Measurements from ENCODE around the gene RAP2B. TPM values are rescaled to one million over a fixed set of nuclear protein-coding genes. Genes with fewer than 3 reads are reported as not detected.

RAP2B gene
- total and polyA plus RNA-seq, 2 of the 13 experiments (the other 11 are each of a cell fraction or from before 2014, with no cell fraction given) = 6.4 to 7.1 TPM

DNA sequence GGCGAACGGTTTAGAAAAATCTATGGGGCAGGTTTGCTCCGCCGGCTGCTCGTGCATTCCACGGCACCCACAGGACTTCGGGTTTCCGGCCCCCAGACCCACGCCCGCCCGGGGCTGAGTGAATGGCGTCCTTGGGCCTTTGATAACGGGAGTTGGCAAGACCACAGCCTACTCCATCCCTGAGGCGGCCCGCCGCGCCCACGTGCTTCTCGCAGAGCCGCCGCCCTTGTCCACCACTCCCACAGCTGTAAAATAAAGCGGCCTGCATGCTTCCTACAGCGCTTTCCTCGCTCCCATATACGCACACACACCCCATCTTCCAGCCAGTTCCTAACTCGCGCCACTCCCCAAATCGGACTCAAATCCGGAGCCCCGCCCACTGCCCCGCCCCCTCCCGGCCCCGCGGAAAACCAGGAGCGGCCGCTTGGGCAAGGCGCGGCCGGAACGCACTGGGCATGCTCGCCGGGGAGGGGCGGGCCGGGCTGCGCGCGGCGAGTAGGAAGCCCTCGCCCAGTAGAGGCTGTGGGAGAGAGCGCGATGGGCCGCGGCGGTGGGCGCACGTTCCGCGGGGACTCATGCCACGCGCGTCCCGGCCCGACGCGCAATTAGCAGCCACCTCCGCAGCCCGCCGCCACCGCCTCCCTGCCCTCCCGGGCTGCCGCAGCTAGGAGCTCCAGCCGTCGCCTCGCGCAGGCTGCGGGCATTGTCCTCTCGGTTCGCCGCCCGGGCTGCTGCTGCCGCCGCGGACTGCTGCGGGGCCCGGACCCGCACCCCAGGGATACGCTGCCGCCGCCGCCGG lies at the start of gene RAP2B (continued):
- TF ChIP-seq, protein P1, sequence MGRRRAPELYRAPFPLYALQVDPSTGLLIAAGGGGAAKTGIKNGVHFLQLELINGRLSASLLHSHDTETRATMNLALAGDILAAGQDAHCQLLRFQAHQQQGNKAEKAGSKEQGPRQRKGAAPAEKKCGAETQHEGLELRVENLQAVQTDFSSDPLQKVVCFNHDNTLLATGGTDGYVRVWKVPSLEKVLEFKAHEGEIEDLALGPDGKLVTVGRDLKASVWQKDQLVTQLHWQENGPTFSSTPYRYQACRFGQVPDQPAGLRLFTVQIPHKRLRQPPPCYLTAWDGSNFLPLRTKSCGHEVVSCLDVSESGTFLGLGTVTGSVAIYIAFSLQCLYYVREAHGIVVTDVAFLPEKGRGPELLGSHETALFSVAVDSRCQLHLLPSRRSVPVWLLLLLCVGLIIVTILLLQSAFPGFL (CRISPR knock-in tag; IDR thresholded peaks at IDR 0.05) = peak; percentile 63; the same call in 1 of the 2 replicates
- TF ChIP-seq GATAD2A (CRISPR knock-in tag; IDR thresholded peaks at IDR 0.05) (no peak), SMARCC2 (IDR thresholded peaks at IDR 0.05) (no peak), ZNF556 (CRISPR knock-in tag; IDR thresholded peaks at IDR 0.05; ENCODE audit: borderline replicate concordance) (no peak), MEF2D (CRISPR knock-in tag; IDR thresholded peaks at IDR 0.05) (no peak; the same call in 1 of the 2 replicates), TCF7L2 (IDR thresholded peaks at IDR 0.05; ENCODE audit: low read depth, low read length) (no peak), NFE2L1 (CRISPR knock-in tag; IDR thresholded peaks at IDR 0.05; ENCODE audit: borderline replicate concordance) (no peak), ZNF563 (CRISPR knock-in tag; IDR thresholded peaks at IDR 0.05) (peak; percentile 93), HNRNPUL1 (IDR thresholded peaks at IDR 0.05; ENCODE audit: low read depth, low read length) (no peak), ZNF451 (CRISPR knock-in tag; IDR thresholded peaks at IDR 0.05) (peak; percentile 98), ZBTB7A (CRISPR knock-in tag; IDR thresholded peaks at IDR 0.05) (peak; percentile 72; the same call in 1 of the 2 replicates), RFXANK (CRISPR knock-in tag; IDR thresholded peaks at IDR 0.05) (no peak), KAT2B (IDR thresholded peaks at IDR 0.05; ENCODE audit: borderline replicate concordance, low read depth, low read length) (no peak), ZNF362 (CRISPR knock-in tag; IDR thresholded peaks at IDR 0.05; ENCODE audit: borderline replicate concordance) (peak; percentile 60; the same call in 1 of the 2 replicates), ZNF10 (CRISPR knock-in tag; IDR thresholded peaks at IDR 0.05; ENCODE audit: borderline replicate concordance, low read depth) (no peak), SMYD3 (CRISPR knock-in tag; IDR thresholded peaks at IDR 0.05) (peak; percentile 90), ZNF615 (CRISPR knock-in tag; IDR thresholded peaks at IDR 0.05; ENCODE audit: borderline replicate concordance) (no peak), ZBTB25 (CRISPR knock-in tag; IDR thresholded peaks at IDR 0.05) (no peak), MAFG (CRISPR knock-in tag; IDR thresholded peaks at IDR 0.05) (no peak), ISX (CRISPR knock-in tag; conservative IDR thresholded peaks at IDR 0.05) (peak; percentile 68), TFDP1 (CRISPR knock-in tag; IDR thresholded peaks at IDR 0.05; ENCODE audit: borderline replicate concordance) (peak; percentile 86), ZNF101 (CRISPR knock-in tag; IDR thresholded peaks at IDR 0.05; ENCODE audit: borderline replicate concordance, low read depth) (no peak)
- TF ChIP-seq, protein P2, sequence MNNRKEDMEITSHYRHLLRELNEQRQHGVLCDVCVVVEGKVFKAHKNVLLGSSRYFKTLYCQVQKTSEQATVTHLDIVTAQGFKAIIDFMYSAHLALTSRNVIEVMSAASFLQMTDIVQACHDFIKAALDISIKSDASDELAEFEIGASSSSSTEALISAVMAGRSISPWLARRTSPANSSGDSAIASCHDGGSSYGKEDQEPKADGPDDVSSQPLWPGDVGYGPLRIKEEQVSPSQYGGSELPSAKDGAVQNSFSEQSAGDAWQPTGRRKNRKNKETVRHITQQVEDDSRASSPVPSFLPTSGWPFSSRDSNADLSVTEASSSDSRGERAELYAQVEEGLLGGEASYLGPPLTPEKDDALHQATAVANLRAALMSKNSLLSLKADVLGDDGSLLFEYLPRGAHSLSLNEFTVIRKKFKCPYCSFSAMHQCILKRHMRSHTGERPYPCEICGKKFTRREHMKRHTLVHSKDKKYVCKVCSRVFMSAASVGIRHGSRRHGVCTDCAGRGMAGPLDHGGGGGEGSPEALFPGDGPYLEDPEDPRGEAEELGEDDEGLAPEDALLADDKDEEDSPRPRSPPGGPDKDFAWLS (CRISPR knock-in tag; IDR thresholded peaks at IDR 0.05; ENCODE audit: borderline replicate concordance) = no peak
